BLaER1 (cell line): ENCODE results near the gene COMMD3.

Source experiments
- H3K27ac ChIP-seq: shearing (Covaris generic); formaldehyde crosslinking; 2 replicates; pipeline ENCODE4 v1.8.1; 2022
- H3K27me3 ChIP-seq: shearing (Covaris generic); formaldehyde crosslinking; 2 replicates; pipeline ENCODE4 v1.8.1; 2022
- H3K36me3 ChIP-seq: shearing (Covaris generic); formaldehyde crosslinking; 2 replicates; pipeline ENCODE4 v1.8.1; 2022
- H3K4me1 ChIP-seq: shearing (Covaris generic); formaldehyde crosslinking; 2 replicates; pipeline ENCODE4 v1.8.1; 2022
- H3K4me2 ChIP-seq: shearing (Covaris generic); formaldehyde crosslinking; 2 replicates; pipeline ENCODE4 v1.8.1; 2022
- H3K4me3 ChIP-seq: shearing (Covaris generic); formaldehyde crosslinking; 2 replicates; pipeline ENCODE4 v1.8.1; 2022
- H3K9ac ChIP-seq: shearing (Covaris generic); formaldehyde crosslinking; 2 replicates; pipeline ENCODE4 v1.8.1; 2022
- H3K9me3 ChIP-seq: shearing (Covaris generic); formaldehyde crosslinking; 2 replicates; pipeline ENCODE4 v1.8.1; 2022
- H4K20me1 ChIP-seq: shearing (Covaris generic); formaldehyde crosslinking; 2 replicates; pipeline ENCODE4 v1.8.1; 2022
- Cebpa-rat ChIP-seq: shearing (Covaris generic); IDR thresholded peaks from 2 replicates; pipeline ENCODE4 v1.8.1; 2022

Gene COMMD3

DNA sequence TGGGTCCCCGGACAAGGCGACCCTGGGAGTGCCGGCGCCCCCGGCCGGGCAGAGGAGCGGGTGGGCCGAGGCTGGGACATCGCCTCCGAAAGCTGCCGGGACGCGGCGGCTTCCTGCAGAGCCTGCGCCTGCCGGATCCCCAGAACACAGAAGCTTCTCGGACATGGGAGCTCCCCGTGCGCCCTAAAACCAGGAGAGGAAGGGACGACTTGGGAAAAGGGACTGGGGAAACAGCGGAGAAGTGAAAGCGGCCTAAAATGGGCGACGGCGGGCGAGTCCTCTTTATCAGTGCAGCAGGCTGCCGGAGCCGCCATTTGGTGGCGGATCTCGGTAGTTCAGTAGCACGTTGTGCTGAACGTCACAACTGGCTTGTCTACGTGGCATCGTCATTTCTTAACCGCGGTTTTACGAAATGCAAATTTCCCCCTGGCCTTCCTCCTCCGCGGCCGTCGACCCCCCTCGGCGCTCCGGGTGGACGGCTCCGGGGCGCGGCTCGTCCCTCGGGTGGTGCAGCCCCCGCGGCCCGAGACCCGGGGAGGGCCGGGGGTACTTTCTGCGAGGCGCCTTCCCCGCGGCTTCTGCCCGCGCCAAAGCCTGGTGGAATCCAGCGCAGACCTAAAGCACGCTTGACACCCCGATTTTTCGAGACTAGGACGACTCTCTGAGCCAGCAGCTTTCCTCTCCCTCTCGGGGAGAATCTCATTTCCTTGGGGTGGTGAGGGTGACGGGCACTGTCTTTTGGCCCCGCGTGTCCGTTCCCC lies 19.2 kb downstream of the COMMD3 start:
- H3K4me3 ChIP-seq, result peak overlapping the region; percentile 77

GRCh38 chr10:22338185-22338900 lies 22.2 kb downstream of the COMMD3 start:
- H3K27me3 ChIP-seq, result peaks cover 100% of the 10 kb centered on the region
- peak overlapping the region; percentile 92 for H3K9ac ChIP-seq
- peaks cover 47% of the 10 kb centered on the region for H4K20me1 ChIP-seq
- peak overlapping the region; percentile 79 for H3K4me2 ChIP-seq
- no peak for TF ChIP-seq Cebpa-rat
- peaks cover 47% of the 10 kb centered on the region for H3K4me1 ChIP-seq
- H3K9me3 ChIP-seq, result peaks cover 19% of the 10 kb centered on the region
- H3K36me3 ChIP-seq, result no peaks in the 10 kb centered on the region
- H3K27ac ChIP-seq, result peak overlapping the region; percentile 98
- peak overlapping the region; percentile 77 for H3K4me3 ChIP-seq

More for the DNA sequence above, 19.2 kb downstream of the COMMD3 start:
- H4K20me1 ChIP-seq, result peaks cover 29% of the 10 kb centered on the region
- H3K36me3 ChIP-seq, result no peaks in the 10 kb centered on the region
- no peak for TF ChIP-seq Cebpa-rat
- H3K4me2 ChIP-seq, result peak overlapping the region; percentile 79
- peak overlapping the region; percentile 92 for H3K9ac ChIP-seq
- H3K9me3 ChIP-seq, result peaks cover 19% of the 10 kb centered on the region
- H3K4me1 ChIP-seq, result peaks cover 27% of the 10 kb centered on the region
- H3K27ac ChIP-seq, result peak overlapping the region; percentile 98
- peaks cover 96% of the 10 kb centered on the region for H3K27me3 ChIP-seq

DNA sequence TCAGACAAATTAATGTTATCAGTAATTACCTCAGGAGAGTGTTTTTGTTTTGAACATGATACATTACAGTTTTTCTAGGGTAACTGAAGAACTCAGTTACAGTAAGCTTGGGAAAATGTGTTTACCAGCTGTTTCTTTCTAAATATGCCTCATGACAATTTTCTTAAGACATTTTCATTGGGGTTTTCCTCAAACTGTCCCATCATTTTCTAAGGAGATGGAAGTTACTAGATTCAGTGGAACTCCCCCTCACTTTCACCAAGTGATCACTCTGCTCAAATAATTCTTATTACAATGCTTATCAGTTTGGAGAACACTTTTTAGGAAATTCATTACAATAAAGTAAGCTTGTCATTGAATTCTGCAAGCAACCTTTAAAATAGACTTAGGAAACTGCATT lies 22.7 kb downstream of the COMMD3 start:
- peak overlapping the region; percentile 98 for H3K27ac ChIP-seq
- H3K4me3 ChIP-seq, result peak overlapping the region; percentile 77; the same call in 1 of the 2 replicates
- peaks cover 47% of the 10 kb centered on the region for H4K20me1 ChIP-seq
- no peaks in the 10 kb centered on the region for H3K36me3 ChIP-seq
- H3K4me1 ChIP-seq, result peaks cover 48% of the 10 kb centered on the region
- peaks cover 19% of the 10 kb centered on the region for H3K9me3 ChIP-seq
- no peak for TF ChIP-seq Cebpa-rat
- H3K9ac ChIP-seq, result peak overlapping the region; percentile 92
- H3K27me3 ChIP-seq, result peaks cover 99% of the 10 kb centered on the region
- peak overlapping the region; percentile 79 for H3K4me2 ChIP-seq

DNA sequence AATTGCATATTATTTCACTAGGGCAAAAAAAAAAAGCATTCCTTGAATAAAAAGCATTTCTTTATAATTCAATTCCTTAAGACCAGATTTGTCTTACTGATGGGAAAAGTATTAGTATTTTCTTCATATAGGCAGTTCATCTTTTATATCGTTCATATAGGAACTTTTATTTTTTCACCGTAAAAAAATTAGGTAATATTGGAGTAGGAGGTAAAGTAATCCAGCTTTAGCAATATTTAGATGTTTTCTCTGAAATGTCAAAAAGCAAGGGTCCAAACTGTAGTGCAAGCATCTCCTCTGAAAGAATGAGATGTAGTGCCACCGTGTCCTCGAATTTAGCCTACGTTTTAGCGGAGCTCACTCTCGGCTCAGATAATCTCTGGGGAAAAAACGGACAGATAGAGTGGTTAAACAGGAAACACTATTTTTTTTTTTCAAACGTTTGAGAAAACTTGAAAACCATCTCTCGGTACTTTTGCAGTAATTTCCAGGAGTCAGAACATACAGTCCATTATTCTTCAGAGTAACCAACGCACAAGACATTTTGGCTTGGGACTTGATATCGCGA lies 23.7 kb downstream of the COMMD3 start:
- Histone ChIP-seq H3K9me3 (peaks cover 11% of the 10 kb centered on the region), H4K20me1 (peaks cover 47% of the 10 kb centered on the region), H3K36me3 (no peaks in the 10 kb centered on the region), H3K27me3 (peaks cover 99% of the 10 kb centered on the region), H3K9ac (peak overlapping the region; percentile 95), H3K4me2 (peak overlapping the region; percentile 79), H3K27ac (peak overlapping the region; percentile 98), H3K4me1 (peaks cover 49% of the 10 kb centered on the region), H3K4me3 (peak overlapping the region; percentile 77)
- no peak for TF ChIP-seq Cebpa-rat

DNA sequence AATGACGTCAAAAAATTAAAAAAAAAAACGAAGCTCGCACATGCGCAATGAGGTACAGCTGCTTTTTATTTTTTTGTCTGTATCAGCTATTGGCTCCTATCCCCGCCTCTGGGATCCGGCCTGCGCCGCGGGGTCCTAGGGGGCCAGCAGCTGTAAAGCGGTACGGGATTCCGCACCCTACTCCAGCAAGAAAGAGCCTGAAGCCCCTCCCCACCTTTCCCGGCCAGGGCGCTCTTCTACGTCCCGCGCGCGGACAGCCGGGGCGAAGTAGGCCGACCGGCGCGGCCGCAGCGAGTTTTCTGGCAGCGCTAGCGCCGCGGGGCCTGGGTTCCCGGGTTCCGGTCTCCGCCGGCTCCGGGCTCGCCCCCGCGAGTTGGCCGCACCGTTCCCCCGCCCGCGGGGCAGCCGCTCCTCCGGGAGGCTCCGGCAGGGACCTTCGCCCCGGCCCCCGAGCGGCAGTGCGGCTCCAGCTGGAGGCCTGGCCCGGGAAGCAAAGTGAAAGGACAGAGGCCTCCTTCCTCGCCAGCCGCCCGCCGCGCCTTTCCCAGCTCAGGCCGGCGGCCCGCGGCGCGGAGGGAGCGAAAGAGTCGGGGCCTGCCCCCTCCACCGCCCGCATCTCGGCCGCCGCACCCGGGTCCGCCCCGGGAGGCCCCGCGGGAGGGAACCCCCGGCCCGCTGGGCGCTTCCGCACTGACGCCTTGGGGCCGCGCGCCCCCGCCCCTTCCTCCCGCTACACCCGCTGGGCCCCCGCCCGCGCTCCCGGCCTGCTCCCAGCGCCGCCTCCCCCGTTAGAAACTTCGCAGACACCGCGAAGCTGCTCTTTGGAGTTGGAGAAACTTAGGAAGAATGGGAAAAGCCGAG lies 24.4 kb downstream of the COMMD3 start:
- H3K27me3 ChIP-seq, result peaks cover 99% of the 10 kb centered on the region
- peaks cover 47% of the 10 kb centered on the region for H4K20me1 ChIP-seq
- H3K4me3 ChIP-seq, result peak overlapping the region; percentile 77
- peaks cover 11% of the 10 kb centered on the region for H3K9me3 ChIP-seq
- H3K36me3 ChIP-seq, result no peaks in the 10 kb centered on the region
- no peak for TF ChIP-seq Cebpa-rat
- H3K4me1 ChIP-seq, result peaks cover 56% of the 10 kb centered on the region
- H3K27ac ChIP-seq, result peak overlapping the region; percentile 98
- H3K4me2 ChIP-seq, result peak overlapping the region; percentile 79
- peak overlapping the region; percentile 95 for H3K9ac ChIP-seq

DNA sequence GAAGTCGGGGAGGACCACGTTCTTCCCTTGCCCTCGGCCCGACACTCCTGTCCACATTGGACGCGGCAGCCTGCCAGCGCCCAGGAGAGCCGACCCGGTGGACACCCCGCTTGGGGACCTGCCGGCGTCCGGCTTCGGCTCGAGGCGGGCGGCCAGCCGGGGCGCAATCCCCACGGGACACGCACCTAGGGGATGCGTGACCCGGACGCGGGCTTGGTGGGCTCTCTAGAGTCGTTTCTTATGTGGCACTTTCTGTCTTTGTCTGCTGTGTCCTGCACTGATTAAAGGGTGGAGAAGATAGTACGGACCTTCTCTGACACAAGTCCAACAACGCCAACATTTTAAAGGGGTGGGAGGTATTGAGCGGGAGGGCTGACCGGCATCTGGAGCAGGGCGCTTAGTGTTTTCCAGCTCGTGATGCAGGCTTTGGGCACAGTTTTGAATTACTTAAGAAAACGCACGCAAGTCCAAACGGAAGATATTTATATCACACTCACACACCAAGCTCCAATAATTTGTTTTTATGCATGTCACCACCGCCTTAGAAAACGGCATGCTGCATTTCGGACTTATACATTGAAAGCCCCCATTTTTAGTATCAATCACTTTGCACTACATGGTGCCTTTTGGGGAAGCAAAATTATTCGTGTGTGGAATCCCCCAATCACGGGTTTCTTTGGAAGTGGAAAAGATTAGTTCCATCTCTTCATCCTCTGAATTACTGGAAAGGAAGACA lies 25.2 kb downstream of the COMMD3 start:
- no peaks in the 10 kb centered on the region for H3K36me3 ChIP-seq
- H3K9me3 ChIP-seq, result peaks cover 14% of the 10 kb centered on the region
- H3K9ac ChIP-seq, result peak overlapping the region; percentile 95
- peak overlapping the region; percentile 77 for H3K4me3 ChIP-seq
- peak overlapping the region; percentile 79 for H3K4me2 ChIP-seq
- H3K27ac ChIP-seq, result peak overlapping the region; percentile 98
- H3K27me3 ChIP-seq, result peaks cover 98% of the 10 kb centered on the region
- no peak for TF ChIP-seq Cebpa-rat
- H4K20me1 ChIP-seq, result peaks cover 39% of the 10 kb centered on the region
- peaks cover 60% of the 10 kb centered on the region for H3K4me1 ChIP-seq

GRCh38 chr10:22341926-22342196 lies 25.7 kb downstream of the COMMD3 start:
- peak overlapping the region; percentile 98 for H3K27ac ChIP-seq
- H3K4me3 ChIP-seq, result peak overlapping the region; percentile 77
- peaks cover 60% of the 10 kb centered on the region for H3K4me1 ChIP-seq
- H3K4me2 ChIP-seq, result peak overlapping the region; percentile 79
- H3K27me3 ChIP-seq, result peaks cover 96% of the 10 kb centered on the region
- no peaks in the 10 kb centered on the region for H3K36me3 ChIP-seq
- TF ChIP-seq Cebpa-rat, result no peak
- peak overlapping the region; percentile 95 for H3K9ac ChIP-seq
- peaks cover 14% of the 10 kb centered on the region for H3K9me3 ChIP-seq
- peaks cover 34% of the 10 kb centered on the region for H4K20me1 ChIP-seq

DNA sequence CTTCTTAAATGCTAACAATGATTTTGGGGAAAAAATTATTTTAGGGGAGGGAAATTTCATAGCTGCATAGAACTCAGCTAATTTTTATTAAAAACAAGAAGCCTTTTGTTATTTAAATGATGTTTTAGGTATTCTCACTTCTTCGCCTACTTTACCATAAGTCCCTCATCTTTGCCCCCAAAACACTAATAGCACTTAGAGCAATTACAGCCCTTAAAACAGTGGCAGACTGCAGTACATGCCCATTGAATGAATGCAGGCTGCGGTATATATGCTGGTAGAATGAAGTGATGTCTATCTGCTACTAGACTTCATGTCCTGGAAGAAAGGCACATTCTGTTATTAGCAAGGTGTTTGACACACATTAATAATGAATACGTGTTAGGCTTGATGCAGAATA lies 26.2 kb downstream of the COMMD3 start:
- H3K27ac ChIP-seq, result peak overlapping the region; percentile 98
- H3K4me3 ChIP-seq, result peak overlapping the region; percentile 77
- H4K20me1 ChIP-seq, result peaks cover 28% of the 10 kb centered on the region
- H3K9ac ChIP-seq, result peak overlapping the region; percentile 95
- peaks cover 60% of the 10 kb centered on the region for H3K4me1 ChIP-seq
- H3K36me3 ChIP-seq, result no peaks in the 10 kb centered on the region
- H3K9me3 ChIP-seq, result peaks cover 14% of the 10 kb centered on the region
- peaks cover 93% of the 10 kb centered on the region for H3K27me3 ChIP-seq
- H3K4me2 ChIP-seq, result peak overlapping the region; percentile 79
- no peak for TF ChIP-seq Cebpa-rat

GRCh38 chr10:22343731-22344130 lies 27.5 kb downstream of the COMMD3 start:
- Histone ChIP-seq H3K4me1 (peaks cover 60% of the 10 kb centered on the region), H3K9ac (peak overlapping the region; percentile 65; the same call in 1 of the 2 replicates), H3K36me3 (no peaks in the 10 kb centered on the region), H3K9me3 (peaks cover 14% of the 10 kb centered on the region), H3K27ac (peak overlapping the region; percentile 98), H4K20me1 (peaks cover 26% of the 10 kb centered on the region), H3K4me2 (peak overlapping the region; percentile 79), H3K4me3 (peak overlapping the region; percentile 70), H3K27me3 (peaks cover 80% of the 10 kb centered on the region)
- no peak for TF ChIP-seq Cebpa-rat
